ENCODE results near the gene TBKBP1.

TBKBP1 gene, protein sequence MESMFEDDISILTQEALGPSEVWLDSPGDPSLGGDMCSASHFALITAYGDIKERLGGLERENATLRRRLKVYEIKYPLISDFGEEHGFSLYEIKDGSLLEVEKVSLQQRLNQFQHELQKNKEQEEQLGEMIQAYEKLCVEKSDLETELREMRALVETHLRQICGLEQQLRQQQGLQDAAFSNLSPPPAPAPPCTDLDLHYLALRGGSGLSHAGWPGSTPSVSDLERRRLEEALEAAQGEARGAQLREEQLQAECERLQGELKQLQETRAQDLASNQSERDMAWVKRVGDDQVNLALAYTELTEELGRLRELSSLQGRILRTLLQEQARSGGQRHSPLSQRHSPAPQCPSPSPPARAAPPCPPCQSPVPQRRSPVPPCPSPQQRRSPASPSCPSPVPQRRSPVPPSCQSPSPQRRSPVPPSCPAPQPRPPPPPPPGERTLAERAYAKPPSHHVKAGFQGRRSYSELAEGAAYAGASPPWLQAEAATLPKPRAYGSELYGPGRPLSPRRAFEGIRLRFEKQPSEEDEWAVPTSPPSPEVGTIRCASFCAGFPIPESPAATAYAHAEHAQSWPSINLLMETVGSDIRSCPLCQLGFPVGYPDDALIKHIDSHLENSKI

DNA sequence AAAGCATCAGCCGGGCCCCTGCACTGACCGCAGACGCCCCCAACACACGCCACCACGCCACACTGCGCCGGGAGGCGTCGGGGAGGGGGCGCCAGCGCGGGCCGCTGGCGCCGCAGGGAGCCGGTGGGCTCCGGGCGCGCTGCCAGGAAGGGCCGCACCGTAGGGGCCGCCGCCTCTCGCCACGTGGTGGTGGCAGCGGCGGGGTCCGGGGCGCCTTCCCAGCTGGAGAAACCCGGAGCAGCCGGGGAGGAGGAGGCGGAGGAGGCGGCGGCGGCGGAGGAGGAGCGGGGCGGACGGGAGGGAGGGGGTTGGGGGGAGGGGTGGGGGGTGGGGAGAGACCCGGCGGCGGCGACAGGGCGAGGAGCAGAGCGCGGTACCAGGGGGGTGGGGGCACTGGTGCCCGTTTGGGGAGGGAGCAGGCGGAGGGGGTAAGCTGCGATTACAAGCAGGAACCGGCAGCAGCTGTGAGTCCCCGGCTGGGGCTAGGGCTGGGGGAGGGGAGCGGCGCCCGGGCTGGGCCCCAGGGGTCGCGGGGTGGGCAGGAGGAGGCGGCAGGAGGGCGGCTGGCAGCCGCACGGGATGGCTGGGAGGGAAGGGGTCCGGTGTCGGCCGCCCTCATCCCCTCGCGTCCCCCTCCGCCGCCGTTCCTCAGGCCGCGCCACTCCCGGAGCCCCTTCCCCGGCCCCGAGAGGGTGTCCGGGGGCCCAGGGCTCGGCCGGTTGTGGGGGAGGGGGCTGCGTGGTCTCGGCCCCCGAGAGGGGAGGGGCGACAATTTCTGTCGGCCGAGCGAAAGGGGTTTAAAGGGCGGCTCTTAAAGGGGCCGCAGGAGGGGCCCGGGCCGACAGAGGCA, at the start of gene TBKBP1:
TBKBP1 (plus strand) TSS at position 431 of the 850 bp plus-strand sequence. CDS start 1,952 bp downstream, outside the sequence.
- peak; percentile 57 for DNase-seq (ENCODE audit: low read depth)

DNA sequence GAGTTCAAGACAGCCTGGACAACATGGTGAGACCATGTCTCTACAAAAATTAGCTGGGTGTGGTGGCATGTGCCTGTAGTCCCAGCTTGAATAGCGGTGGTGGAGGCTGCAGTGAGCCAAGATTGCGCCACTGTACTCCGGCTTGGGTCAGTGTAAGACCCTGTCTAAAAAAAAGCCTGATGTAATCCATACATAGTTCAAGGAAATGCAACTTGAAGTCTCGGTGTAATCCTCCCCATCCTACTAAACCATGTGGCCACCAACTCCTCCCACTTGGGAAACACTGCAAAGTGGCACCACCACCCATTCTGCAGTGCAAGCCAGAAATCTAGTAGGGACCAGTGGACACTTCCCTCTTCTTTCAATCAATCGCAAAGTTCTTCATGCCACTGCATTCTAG, 49.6 kb upstream of the TBKBP1 start:
- DNase-seq (ENCODE audit: low read depth): no peak

DNA sequence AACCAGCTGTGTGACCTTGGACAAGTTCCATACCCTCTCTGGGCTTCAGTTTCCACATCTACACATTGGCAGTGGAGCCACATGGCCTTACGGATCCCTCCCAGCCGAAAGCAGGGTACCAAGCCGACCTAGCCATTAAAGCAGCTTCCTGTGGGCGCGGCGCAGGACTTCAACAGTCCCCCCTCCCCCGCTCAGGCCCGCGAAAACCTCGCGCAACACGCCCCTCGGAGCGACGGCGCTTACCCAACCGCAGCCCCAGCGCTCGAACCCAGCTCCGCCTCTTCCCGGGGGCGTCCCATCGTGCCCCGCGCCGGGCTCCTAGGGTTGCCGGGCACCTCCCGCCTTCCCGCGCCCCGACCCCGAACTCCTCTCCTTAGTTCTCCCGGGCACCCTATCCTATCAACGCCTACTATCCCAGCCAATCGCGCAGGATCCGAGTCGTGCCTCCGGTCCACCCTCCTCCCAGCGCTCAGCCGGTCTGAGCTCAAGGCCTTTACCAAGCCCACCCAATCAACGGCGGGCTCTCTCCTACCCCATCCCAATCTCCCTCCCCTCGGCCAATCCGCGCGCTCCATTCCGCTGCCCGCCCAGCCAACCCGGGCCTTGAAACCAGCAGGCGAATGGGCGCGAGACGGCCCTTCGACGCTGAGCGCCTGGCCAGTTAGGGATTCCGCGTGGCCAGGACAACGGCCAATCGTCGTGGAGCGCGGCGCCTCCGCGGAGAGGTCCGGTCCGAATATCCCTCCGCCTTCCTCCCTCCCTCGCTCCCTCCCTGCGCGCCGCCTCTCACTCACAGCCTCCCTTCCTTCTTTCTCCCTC, 44.6 kb upstream of the TBKBP1 start, which contains the start of gene KPNB1:
KPNB1 (plus strand) TSS at position 767 of the 819 bp plus-strand sequence. CDS start 326 bp downstream, outside the sequence.
- peak; percentile 100 for DNase-seq (ENCODE audit: low read depth)

DNA sequence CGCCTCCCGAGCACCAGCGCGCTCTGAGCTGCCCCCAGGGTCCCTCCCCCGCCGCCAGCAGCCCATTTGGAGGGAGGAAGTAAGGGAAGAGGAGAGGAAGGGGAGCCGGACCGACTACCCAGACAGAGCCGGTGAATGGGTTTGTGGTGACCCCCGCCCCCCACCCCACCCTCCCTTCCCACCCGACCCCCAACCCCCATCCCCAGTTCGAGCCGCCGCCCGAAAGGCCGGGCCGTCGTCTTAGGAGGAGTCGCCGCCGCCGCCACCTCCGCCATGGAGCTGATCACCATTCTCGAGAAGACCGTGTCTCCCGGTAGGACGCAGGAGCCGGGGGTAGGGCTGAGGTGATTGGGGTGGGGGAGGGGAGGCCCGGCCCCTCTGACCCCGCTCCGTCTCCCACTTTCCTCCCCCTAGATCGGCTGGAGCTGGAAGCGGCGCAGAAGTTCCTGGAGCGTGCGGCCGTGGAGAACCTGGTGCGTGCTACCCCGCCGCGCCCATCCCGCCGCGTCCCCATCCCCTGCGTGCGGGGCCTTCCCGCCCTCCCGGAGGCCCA, 43.9 kb upstream of the TBKBP1 start:
- no peak for DNase-seq (ENCODE audit: low read depth)

DNA sequence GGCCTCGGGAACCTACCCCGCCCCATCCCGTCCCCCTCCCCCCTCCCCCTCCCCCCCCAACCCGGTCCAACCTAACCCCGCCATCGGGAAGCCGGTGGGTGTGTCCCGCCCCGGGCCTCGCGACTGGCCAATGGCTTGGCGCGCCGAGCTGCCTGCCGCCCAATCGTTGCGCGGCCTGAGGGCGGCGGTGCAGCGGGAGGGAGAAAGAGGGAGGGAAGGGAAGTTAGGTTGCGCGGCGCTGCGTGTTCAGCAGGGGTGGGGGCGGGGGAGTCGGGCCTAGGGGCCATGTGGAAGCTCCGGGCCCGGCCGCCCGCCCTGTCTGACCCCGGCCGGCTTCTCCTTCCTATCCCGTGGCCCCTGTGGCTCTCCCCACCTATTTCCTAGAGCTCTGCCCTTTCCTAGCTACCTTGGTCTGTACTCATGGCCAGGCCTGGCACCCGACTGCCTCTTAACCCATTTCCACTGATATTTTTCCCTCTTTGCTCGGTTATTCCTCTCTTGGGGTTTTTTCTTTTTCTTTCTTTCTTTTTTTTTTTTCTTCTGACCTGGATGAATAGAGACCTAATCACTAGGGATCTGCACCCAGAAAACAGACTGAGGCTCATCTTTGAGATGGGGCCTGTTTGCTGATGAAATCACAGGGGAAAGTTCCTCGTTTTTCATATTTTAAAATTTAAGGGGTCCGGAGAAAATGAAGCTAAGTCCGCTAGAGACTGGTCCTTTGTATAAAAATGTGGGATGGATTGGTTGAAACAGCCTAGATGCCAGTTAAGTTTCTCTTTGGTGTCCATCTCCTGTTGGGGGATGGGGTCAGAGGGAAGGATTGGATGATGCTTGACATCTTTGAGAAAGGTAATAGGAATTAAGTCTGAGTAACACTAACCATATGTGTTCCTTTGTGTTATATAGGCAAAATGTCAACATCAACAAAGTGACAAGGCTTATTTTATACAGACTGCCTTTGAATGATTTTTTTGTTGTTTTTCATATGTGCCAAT, 43.1 kb upstream of the TBKBP1 start:
- peak; percentile 96 for DNase-seq (ENCODE audit: low read depth)

DNA sequence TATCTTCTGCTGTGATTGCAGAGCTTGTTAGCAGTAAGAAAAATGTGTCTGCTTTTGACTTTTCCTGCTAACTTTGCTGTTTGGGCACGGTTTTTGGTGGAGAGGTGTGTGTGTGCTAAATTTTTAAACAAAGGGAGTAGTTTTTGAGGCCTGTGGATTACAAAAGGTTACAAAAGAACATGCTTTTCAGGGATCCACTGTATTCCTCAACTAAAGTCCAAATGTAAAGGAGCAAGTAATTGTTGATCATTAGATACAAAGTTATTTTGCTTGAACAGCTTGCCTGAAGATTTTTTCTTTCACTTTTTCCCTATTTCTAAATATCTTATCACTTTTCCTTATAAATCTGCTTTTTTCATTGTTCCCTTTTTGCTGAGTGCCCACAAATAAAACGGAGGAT, 42.3 kb upstream of the TBKBP1 start:
- DNase-seq (ENCODE audit: low read depth): no peak

DNA sequence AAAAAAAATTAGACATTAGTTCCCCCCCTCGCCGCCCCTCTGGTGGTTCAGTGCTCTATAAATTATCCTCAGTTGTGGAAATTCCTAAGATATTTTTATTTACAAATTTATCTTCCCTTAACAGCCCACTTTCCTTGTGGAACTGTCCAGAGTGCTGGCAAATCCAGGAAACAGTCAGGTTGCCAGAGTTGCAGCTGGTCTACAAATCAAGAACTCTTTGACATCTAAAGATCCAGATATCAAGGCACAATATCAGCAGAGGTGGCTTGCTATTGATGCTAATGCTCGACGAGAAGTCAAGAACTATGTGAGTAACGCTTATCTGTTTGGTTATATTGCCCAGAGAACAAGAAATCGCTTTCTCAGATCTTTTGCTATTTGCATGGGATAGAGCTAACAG, 41.4 kb upstream of the TBKBP1 start:
- peak; percentile 40 for DNase-seq (ENCODE audit: low read depth)

DNA sequence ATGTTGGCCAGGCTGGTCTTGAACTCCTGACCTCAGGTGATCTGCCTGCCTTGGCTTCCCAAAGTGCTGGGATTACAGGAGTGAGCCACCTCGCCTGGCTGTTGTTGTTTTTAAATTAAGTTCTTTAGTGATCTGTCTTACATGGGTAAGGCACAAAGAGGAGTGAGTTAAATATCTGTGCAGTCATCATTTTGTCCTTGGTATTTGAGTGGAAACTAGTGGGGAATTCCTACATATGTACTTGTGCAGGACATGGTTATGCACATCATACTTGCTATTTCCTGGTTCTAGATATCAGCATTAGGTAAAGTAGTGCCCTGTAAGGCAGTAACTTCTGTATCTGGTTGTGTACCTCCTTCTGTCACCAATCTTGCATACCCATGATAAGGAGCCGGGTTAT, 40.5 kb upstream of the TBKBP1 start:
- no peak for DNase-seq (ENCODE audit: low read depth)

DNA sequence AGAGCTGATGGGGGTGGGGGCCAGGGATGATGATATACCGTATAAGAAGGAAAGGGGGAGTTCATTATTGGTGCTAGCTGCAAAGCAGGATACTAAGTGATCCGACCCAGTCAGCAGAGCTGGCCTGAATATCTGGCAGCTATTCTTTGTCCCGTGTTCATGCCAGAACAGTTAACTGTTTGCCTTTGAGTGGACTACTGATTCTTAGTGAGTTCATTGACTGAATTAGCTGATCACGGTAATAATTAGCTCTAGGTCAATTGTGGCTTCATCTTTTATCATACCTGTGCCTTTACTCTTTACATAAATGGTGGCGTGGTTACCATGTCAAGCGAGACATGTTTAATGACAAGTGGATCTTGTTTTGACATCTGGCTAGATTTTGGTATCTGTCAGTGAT, 39.0 kb upstream of the TBKBP1 start:
- DNase-seq (ENCODE audit: low read depth): no peak

DNA sequence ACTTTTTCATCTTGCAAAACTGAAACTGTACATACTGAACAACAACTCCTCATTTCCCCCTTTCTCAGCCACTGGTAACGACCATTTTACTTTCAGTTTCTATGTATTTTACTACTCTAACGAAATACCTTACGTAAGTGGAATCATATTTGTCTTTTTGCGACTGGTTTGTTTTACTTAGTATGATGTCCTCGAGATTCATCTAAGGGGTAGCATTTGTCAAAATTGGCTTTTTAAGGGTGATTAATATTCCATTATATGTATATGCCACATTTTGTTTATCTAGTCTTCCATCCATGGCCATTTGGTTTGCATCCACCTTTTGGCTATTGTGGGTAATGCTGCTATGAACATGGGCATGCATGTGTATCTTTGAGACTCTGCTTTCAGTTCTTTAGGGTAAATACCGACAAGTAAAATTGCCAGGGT, 33.9 kb upstream of the TBKBP1 start:
- no peak for DNase-seq (ENCODE audit: low read depth)

DNA sequence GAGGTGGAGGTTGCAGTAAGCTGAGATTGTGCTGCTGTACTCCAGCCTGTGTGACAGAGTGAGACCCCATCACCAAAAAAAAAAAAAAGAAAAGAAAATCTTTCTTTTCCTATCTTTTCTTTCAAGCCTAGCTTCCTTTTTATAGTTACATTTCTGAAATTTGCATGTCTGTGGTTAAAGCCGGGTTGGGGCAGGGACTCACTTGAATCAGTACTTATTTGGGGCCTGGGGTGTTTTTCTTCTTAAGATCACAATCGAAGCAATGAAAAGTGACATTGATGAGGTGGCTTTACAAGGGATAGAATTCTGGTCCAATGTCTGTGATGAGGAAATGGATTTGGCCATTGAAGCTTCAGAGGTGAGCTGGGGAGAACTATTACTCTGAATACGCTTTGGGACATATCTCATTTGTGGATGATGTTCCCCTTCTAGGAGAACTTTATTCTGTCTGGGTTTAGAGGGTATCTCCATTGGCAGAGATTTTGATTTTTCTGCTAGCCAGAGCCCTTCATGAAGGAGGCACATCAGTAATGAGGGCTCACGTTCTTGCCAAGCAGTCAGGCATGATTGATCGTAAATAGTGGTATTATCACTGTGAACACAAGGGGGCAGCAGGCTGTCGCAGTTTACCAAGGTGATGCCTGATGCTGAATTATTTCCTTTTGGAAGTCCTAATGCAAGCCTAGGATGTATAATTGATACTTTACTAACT, 29.9 kb upstream of the TBKBP1 start:
- peak; percentile 64 for DNase-seq (ENCODE audit: low read depth)

DNA sequence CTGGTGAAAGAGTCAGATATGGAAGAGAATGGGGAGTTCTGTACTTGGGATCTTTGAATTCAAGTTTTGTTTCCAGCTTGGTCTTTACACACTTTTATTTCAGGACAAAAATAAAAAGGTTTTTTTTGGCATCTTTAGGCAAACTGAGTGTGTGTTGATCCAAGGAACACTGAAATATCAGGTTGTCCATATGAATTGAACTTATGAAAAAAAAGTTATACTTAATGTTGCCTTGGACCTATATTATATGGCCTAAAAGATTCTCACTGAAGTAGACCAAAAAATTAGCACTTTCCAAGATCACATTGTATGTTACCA, 29.4 kb upstream of the TBKBP1 start:
- DNase-seq (ENCODE audit: low read depth): no peak

DNA sequence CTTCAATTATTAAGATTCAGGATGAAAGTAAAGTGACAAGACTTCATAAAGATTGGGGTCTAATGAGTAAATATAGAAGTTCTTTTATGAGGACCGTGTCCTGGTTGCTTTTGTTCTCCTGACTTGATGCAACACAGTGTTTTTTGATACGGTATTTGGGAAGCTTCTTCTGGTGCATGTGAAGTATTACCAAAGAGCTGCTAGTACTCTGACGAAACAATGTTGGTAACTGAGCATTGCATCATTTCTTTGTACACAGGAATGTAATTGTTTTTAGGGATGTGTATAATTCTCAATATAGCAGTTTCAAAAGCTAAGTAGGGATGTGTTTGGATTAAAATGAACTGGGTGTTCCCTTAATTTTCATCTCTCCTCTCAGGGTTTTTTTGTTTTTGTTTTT, 28.3 kb upstream of the TBKBP1 start:
- peak; percentile 30 for DNase-seq (ENCODE audit: low read depth)

DNA sequence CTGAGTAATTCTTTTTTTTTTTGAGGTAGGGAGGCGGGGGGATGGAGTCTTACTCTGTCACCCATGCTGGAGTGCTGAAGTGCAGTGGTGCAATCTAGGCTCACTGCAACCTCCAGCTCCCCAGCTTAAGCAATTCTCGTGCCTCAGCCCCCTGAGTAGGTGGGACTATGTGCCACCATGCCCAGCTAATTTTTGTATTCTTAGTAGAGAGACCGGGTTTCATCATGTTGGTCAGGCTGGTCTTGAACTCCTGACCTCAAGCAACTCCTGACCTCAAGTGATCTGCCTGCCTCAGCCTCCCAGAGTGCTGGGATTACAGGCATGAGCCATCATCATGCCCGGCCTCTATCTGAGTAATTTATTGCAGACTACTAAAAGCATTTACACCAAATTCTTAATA, 24.9 kb upstream of the TBKBP1 start:
- no peak for DNase-seq (ENCODE audit: low read depth)

DNA sequence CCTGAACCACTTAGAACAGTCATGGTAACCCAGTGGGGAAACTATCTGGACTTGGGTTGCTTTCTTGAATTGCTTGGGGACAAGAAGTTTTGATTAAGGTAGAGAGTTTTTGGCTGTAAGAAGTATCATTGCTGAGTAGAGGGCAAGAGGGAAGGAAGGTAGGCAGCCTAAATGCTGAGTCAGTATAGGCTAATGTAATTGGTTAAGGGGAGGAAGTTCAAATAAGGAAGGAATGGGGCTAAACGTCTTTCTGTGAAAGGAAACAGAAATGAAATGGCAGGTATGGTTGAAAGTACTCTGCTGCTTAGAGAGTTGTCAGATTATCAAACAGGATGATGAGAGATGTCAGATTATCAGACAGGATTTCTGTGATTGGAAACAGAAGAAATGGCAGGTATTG, 23.9 kb upstream of the TBKBP1 start:
- no peak for DNase-seq (ENCODE audit: low read depth)

DNA sequence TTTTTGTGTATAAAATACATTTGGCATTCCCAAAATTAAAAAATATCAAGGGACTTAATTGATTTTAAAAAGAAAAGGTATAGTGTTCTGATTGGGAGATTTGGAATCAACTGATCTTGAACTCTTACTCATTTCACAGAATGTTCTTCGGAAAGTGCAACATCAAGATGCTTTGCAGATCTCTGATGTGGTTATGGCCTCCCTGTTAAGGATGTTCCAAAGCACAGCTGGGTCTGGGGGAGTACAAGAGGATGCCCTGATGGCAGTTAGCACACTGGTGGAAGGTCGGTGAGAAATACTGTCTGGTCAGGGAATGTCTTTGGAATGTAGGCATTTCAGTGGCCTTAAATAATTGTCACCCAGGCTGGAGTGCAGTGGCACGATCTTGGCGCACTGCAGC, 19.5 kb upstream of the TBKBP1 start:
- DNase-seq (ENCODE audit: low read depth): no peak

DNA sequence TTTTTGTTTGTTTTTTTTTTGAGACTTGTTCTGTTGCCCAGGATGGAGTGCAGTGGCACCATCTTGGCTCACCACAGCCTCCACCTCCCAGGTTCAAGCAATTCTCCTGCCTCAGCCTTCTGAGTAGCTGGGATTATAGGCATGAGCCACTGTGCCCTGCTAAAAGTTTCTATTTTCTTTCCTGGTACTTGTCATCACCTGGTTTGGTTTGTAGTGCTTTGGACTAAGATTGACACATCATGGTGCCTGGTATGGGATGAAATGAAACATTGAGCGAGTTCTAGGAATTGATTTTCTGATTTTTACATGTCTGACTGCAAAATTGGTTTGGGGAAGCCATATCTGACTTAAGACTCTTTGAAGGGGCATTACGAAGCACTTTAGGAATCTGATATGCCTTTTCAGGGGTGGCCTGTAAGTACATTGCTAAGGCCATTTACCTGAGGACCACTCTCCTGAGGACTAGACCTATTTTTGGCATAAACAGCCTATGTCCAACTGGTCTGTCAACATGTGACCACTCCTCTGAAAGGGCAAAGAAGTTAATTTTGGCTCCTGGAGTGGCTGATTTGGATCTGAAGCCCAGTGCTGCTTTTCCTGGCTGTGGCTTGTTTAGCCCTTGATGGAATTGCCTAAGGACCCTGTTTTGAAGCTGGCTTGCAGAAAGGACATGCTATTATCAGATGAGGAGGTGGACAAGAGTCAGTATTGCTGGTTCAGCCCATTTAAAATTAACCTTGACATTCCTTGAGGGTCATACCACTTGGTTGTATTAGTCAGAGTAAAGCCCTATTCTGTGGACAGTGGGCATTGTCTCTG, 18.4 kb upstream of the TBKBP1 start:
- no peak for DNase-seq (ENCODE audit: low read depth)

DNA sequence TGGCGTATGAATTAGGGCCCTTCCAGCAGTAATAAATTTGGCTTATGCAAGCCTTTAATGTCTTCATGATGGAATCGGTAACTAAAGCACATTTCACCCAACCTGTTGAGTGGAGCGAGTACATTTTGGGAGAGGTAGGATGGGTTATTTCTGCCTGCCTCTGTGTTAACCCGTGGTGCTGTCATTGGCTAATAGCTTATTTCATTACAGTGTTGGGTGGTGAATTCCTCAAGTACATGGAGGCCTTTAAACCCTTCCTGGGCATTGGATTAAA, 17.8 kb upstream of the TBKBP1 start:
- DNase-seq (ENCODE audit: low read depth): no peak
